Spleen (tissue), 7 donors: ENCODE data around the gene AP5Z1.

Source experiments
- POLR2AphosphoS5 ChIP-seq, 3 donors: sonication (generic); formaldehyde crosslinking; IDR thresholded peaks; one replicate each; pipeline ENCODE4 v1.5.1; 2017; ENCODE audit warnings: antibody characterized with exemption in 3 of 3
- TF ChIP-seq, protein P1 (sequence below), 11 experiments: fragments of 200-600 bp in 7 of 11; fragments of 450-650 bp in 4 of 11; sonication (generic) in 4 of 11; IDR thresholded peaks in 8 of 11; conservative IDR thresholded peaks in 3 of 11; 1 replicate in 7 of 11; 2 replicates in 4 of 11; pipeline versions ENCODE4 v1.4.0 to v1.8.0; 2016 to 2021; ENCODE audit warnings: antibody characterized with exemption in 11 of 11, inconsistent platforms in 4 of 11, mild to moderate bottlenecking in 1 of 11
- donor health status: DM: no; HTN: no; CAD: no; lungs with moderate emphysema.
- donor health status: DM: no; HTN: no; CAD: no.
- donor health status: DM: no; HTN: no; CAD: no.

DNA sequence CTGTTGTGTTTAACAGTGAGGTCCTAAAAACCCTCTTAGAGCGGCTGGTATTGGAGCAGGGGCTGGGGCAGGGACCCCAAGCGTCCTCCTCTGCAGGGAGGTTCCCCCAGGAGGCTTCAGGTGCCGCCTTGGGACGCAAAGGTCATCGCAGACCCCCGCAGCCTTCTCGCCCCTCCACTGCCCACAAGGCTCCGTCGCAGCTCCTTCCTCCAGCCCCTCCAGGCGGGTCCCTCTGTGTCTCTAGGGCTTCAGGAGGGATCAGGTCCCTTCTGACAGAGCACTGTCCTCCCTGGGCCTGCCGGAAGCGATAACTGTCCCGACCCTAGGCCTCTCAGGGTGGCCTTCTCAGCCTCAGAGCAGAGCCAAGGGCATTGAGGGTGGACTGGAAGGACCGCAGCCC is 26.1 kb upstream of the AP5Z1 start:
- TF ChIP-seq, protein P1, sequence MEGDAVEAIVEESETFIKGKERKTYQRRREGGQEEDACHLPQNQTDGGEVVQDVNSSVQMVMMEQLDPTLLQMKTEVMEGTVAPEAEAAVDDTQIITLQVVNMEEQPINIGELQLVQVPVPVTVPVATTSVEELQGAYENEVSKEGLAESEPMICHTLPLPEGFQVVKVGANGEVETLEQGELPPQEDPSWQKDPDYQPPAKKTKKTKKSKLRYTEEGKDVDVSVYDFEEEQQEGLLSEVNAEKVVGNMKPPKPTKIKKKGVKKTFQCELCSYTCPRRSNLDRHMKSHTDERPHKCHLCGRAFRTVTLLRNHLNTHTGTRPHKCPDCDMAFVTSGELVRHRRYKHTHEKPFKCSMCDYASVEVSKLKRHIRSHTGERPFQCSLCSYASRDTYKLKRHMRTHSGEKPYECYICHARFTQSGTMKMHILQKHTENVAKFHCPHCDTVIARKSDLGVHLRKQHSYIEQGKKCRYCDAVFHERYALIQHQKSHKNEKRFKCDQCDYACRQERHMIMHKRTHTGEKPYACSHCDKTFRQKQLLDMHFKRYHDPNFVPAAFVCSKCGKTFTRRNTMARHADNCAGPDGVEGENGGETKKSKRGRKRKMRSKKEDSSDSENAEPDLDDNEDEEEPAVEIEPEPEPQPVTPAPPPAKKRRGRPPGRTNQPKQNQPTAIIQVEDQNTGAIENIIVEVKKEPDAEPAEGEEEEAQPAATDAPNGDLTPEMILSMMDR (IDR thresholded peaks at IDR 0.05 in 8 of 11, conservative IDR thresholded peaks at IDR 0.05 in 3 of 11), result no peak
- TF ChIP-seq POLR2AphosphoS5 (IDR thresholded peaks at IDR 0.05), result peak in 1 of 3 donors; percentile 19
